PC-3 (cell line): ENCODE measurements around the gene IQSEC1. TPM values are rescaled to one million over a fixed set of nuclear protein-coding genes. Genes with fewer than 3 reads are reported as not detected.

Experiments used
- ATAC-seq: fragments of 200-7000 bp; cut with Tn5 transposase; 2 replicates; pipeline ENCODE4 v1.9.1; 2020; ENCODE audit warnings: mild to moderate bottlenecking, moderate library complexity
- BruUV-seq: library from RNA; stranded (reverse); fragments of 400-500 nt; replicated peaks from 2 replicates; lab custom pipeline; 2021; lab: Mats Ljungman, UMichigan
- CTCF ChIA-PET: fragments of 300-600 bp; sonication (Branson Sonifier 250); formaldehyde crosslinking; loops from one replicate; lab custom pipeline; 2022; ENCODE audit warnings: antibody characterized with exemption; lab: Charles Lee
- POLR2A ChIA-PET: fragments of 300-600 bp; sonication (Branson Sonifier 250); formaldehyde crosslinking; loops from one replicate; lab custom pipeline; 2022; ENCODE audit warnings: antibody characterized with exemption; ENCODE audit not compliant: unreplicated experiment; lab: Charles Lee
- DNase-seq: peaks from one replicate; pipeline ENCODE4 v3.0.0-alpha.2; 2015
- H2AFZ ChIP-seq: fragments of 300-600 bp; sonication (generic); 2 replicates; pipeline ENCODE4 v1.6.0; 2016; ENCODE audit warnings: antibody characterized with exemption, low read length
- H3F3A ChIP-seq: fragments of 300-600 bp; sonication (generic); one replicate; pipeline ENCODE4 v1.6.0; 2017; ENCODE audit warnings: antibody characterized with exemption, low read length, control low read depth, mild to moderate bottlenecking; ENCODE audit not compliant: unreplicated experiment
- H3K27ac ChIP-seq: fragments of 300-600 bp; sonication (generic); 2 replicates; pipeline ENCODE4 v1.5.1; 2016; ENCODE audit warnings: mild to moderate bottlenecking, low read length
- H3K27me3 ChIP-seq: fragments of 300-600 bp; sonication (generic); 2 replicates; pipeline ENCODE4 v1.6.1; 2016; ENCODE audit warnings: low read length, mixed read lengths
- H3K36me3 ChIP-seq: fragments of 300-600 bp; sonication (generic); 2 replicates; pipeline ENCODE4 v1.6.1; 2016; ENCODE audit warnings: low read depth, mixed run types, low read length, mixed read lengths
- H3K4me1 ChIP-seq: fragments of 300-600 bp; sonication (generic); 2 replicates; pipeline ENCODE4 v1.5.1; 2016; ENCODE audit warnings: low read length; ENCODE audit not compliant: insufficient read depth
- H3K4me2 ChIP-seq: fragments of 300-600 bp; sonication (generic); 2 replicates; pipeline ENCODE4 v1.6.0; 2016; ENCODE audit warnings: low read length
- H3K4me3 ChIP-seq: fragments of 300-600 bp; sonication (generic); 2 replicates; pipeline ENCODE4 v1.5.1; 2016; ENCODE audit warnings: mild to moderate bottlenecking, low read length, mixed read lengths
- H3K79me2 ChIP-seq: fragments of 300-600 bp; sonication (generic); 2 replicates; pipeline ENCODE4 v1.6.1; 2017; ENCODE audit warnings: low read length, mixed read lengths
- H3K9ac ChIP-seq: fragments of 300-600 bp; sonication (generic); 2 replicates; pipeline ENCODE4 v1.6.0; 2016; ENCODE audit warnings: mild to moderate bottlenecking, low read length
- H3K9me2 ChIP-seq: fragments of 300-600 bp; sonication (generic); replicated peaks from 2 replicates; pipeline ENCODE4 v1.6.1; 2016; ENCODE audit warnings: mixed run types, low read length, mixed read lengths
- H3K9me3 ChIP-seq: fragments of 300-600 bp; sonication (generic); 2 replicates; pipeline ENCODE4 v1.6.1; 2016; ENCODE audit warnings: low read length, mixed read lengths
- H4K20me1 ChIP-seq: fragments of 300-600 bp; sonication (generic); 2 replicates; pipeline ENCODE4 v1.6.1; 2016; ENCODE audit warnings: low read length, mixed read lengths
- CTCF ChIP-seq: fragments of 300-600 bp; sonication (generic); conservative IDR thresholded peaks from 2 replicates; pipeline ENCODE4 v1.5.1; 2017; ENCODE audit warnings: antibody characterized with exemption, low read depth, mild to moderate bottlenecking, low read length
- EZH2 ChIP-seq: fragments of 300-600 bp; sonication (generic); IDR thresholded peaks from one replicate; pipeline ENCODE4 v1.6.1; 2017; ENCODE audit warnings: antibody characterized with exemption, mild to moderate bottlenecking, low read length; ENCODE audit not compliant: unreplicated experiment
- EZH2phosphoT487 ChIP-seq: fragments of 300-600 bp; sonication (generic); IDR thresholded peaks from 2 replicates; pipeline ENCODE4 v1.6.1; 2018; ENCODE audit warnings: mild to moderate bottlenecking, antibody characterized with exemption, low read length, borderline replicate concordance
- intact Hi-C: fragments of 100-400 bp; cut with micrococcal nuclease; formaldehyde crosslinking; loops from 2 replicates; pipeline ENCODE4 v1.9.0; 2023
- total RNA-seq: library from RNA; depleted of rRNA; stranded (reverse); fragments of >200 nt; gene quantifications from 2 replicates; pipeline ENCODE4 v1.2.3, GENCODE V29; 2014

Gene IQSEC1
- total RNA-seq, 1 experiment from 2014 or later, result 37.9 TPM

GRCh38 chr3:12944849-12945248, 128.4 kb downstream of the IQSEC1 start:
- POLR2A ChIA-PET, result no interaction called here
- CTCF ChIA-PET, result no interaction called here
- Histone ChIP-seq H4K20me1 (peaks cover 22% of the 10 kb centered on the region; the same call in 1 of the 2 replicates), H3F3A (no peaks in the 10 kb centered on the region), H2AFZ (no peak overlapping the region), H3K4me1 (peaks cover 16% of the 10 kb centered on the region), H3K4me3 (no peak overlapping the region), H3K27me3 (no peaks in the 10 kb centered on the region), H3K36me3 (0 out of 2 replicates have a peak, but pooled peaks cover 3% of the 10 kb centered on the region), H3K9ac (no peak overlapping the region), H3K4me2 (no peak overlapping the region), H3K27ac (no peak overlapping the region), H3K9me2 (no peaks in the 10 kb centered on the region), H3K9me3 (no peaks in the 10 kb centered on the region), H3K79me2 (peaks cover 4% of the 10 kb centered on the region; the same call in 1 of the 2 replicates)
- ATAC-seq, result no peak
- intact Hi-C loops, result no loop called here
- no peak for TF ChIP-seq CTCF
- TF ChIP-seq EZH2, result no peak
- TF ChIP-seq EZH2phosphoT487, result no peak
- no peak for DNase-seq
- BruUV-seq, result no TSS peak

GRCh38 chr3:12944413-12944812, 128.8 kb downstream of the IQSEC1 start:
- Histone ChIP-seq H3K4me3 (no peak overlapping the region), H3K4me2 (no peak overlapping the region), H3K9me2 (no peaks in the 10 kb centered on the region), H3K4me1 (peaks cover 16% of the 10 kb centered on the region), H3K79me2 (peaks cover 3% of the 10 kb centered on the region; the same call in 1 of the 2 replicates), H2AFZ (no peak overlapping the region), H3K9ac (no peak overlapping the region), H3K9me3 (no peaks in the 10 kb centered on the region), H3K27me3 (no peaks in the 10 kb centered on the region), H3K27ac (no peak overlapping the region), H3K36me3 (0 out of 2 replicates have a peak, but pooled peaks cover 3% of the 10 kb centered on the region), H4K20me1 (peaks cover 22% of the 10 kb centered on the region; the same call in 1 of the 2 replicates), H3F3A (no peaks in the 10 kb centered on the region)
- POLR2A ChIA-PET, result no interaction called here
- TF ChIP-seq CTCF (no peak), EZH2phosphoT487 (no peak), EZH2 (no peak)
- no peak for DNase-seq
- no TSS peak for BruUV-seq
- CTCF ChIA-PET, result no interaction called here
- intact Hi-C loops, result no loop called here
- ATAC-seq, result no peak

GRCh38 chr3:12943124-12944021, 129.9 kb downstream of the IQSEC1 start:
- POLR2A ChIA-PET, result no interaction called here
- DNase-seq (no peak), ATAC-seq (no peak)
- Histone ChIP-seq H3K27ac (no peak overlapping the region), H3F3A (no peaks in the 10 kb centered on the region), H3K9me2 (no peaks in the 10 kb centered on the region), H3K9me3 (no peaks in the 10 kb centered on the region), H3K27me3 (no peaks in the 10 kb centered on the region), H2AFZ (no peak overlapping the region), H3K4me2 (no peak overlapping the region), H3K36me3 (0 out of 2 replicates have a peak, but pooled peaks cover 3% of the 10 kb centered on the region), H3K4me3 (no peak overlapping the region), H4K20me1 (peaks cover 14% of the 10 kb centered on the region; the same call in 1 of the 2 replicates), H3K9ac (no peak overlapping the region), H3K4me1 (peaks cover 9% of the 10 kb centered on the region), H3K79me2 (peaks cover 3% of the 10 kb centered on the region; the same call in 1 of the 2 replicates)
- no peak for TF ChIP-seq EZH2
- TF ChIP-seq CTCF, result no peak
- no peak for TF ChIP-seq EZH2phosphoT487
- intact Hi-C loops, result no loop called here
- no TSS peak for BruUV-seq
- CTCF ChIA-PET, result interaction anchor here (0.5 kb wide), 1 partner anchor 1260 kb away, joined by 4 read pairs; no protein-coding TSS in a partner anchor
